ENCODE data around the gene GJC2. TPM values are rescaled to one million over a fixed set of nuclear protein-coding genes. Genes with fewer than 3 reads are reported as not detected.
"Not testable (repeated sequence)": the region's sequence is repeated elsewhere in the genome, so short reads cannot be mapped to it uniquely, and the experiment has no call there.

GJC2 gene
- total and polyA plus RNA-seq, 4 donors, result 0.10 to 0.79 (median 0.25) TPM; not detected in 1

- H3K27me3 ChIP-seq (ENCODE audit: control insufficient read depth in 4 of 4, insufficient read depth in 4 of 4, low read length in 3 of 4), result no peaks in the 10 kb centered on the region
- no peaks in the 10 kb centered on the region for H3K36me3 ChIP-seq (ENCODE audit: control insufficient read depth in 4 of 4, insufficient read depth in 3 of 4, low read depth in 1 of 4, low read length in 3 of 4)
- H3K9ac ChIP-seq (ENCODE audit: low read depth in 1 of 2, low read length in 2 of 2), result no peak overlapping the region
- no peak overlapping the region for H3K4me3 ChIP-seq (ENCODE audit: low read depth in 1 of 3, low read length in 3 of 3)
- no peak for TF ChIP-seq RAD21 (IDR thresholded peaks at IDR 0.05)
- no peaks in the 10 kb centered on the region for H3K4me1 ChIP-seq (ENCODE audit: control insufficient read depth in 4 of 4, insufficient read depth in 4 of 4, low read length in 3 of 4)
- H3K27ac ChIP-seq (ENCODE audit: low read depth in 1 of 2, low read length in 2 of 2), result no peak overlapping the region
- H3K9me3 ChIP-seq (ENCODE audit: control insufficient read depth in 4 of 4, low read length in 3 of 4), result peaks cover 0 to 3% (median 0%) of the 10 kb centered on the region in 4 donors
- WGBS, result 89% methylated on average over 7 of the region's 7 CpGs
- DNase-seq (ENCODE audit: low spot score), result no peak
Measured at GRCh38 chr1:228184152-228184551, 34.4 kb downstream of the GJC2 start.

DNA sequence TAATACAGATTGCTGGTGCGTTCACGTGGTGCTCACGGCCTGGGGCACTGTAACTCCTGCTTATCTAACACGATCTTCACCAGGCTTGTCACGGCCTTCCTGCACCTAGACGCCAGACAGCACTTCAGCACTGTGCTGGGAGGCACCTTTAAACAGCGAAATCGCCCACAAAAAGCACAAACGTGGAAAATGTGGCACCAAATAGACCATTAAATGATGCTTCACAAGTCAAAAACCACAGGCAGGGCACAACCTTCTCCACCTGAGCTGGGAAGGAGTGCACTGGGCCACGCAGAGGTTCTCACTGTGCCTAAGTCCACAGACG lies 35.9 kb downstream of the GJC2 start:
- no peak for DNase-seq (ENCODE audit: low spot score)
- H3K9ac ChIP-seq (ENCODE audit: low read depth in 1 of 2, low read length in 2 of 2), result no peak overlapping the region
- H3K4me3 ChIP-seq (ENCODE audit: low read depth in 1 of 3, low read length in 3 of 3), result no peak overlapping the region
- no peaks in the 10 kb centered on the region for H3K4me1 ChIP-seq (ENCODE audit: control insufficient read depth in 4 of 4, insufficient read depth in 4 of 4, low read length in 3 of 4)
- 80% methylated on average over 11 of the region's 11 CpGs for WGBS
- H3K27me3 ChIP-seq (ENCODE audit: control insufficient read depth in 4 of 4, insufficient read depth in 4 of 4, low read length in 3 of 4), result no peaks in the 10 kb centered on the region
- H3K9me3 ChIP-seq (ENCODE audit: control insufficient read depth in 4 of 4, low read length in 3 of 4), result peaks cover 0 to 3% (median 0%) of the 10 kb centered on the region in 4 donors
- H3K36me3 ChIP-seq (ENCODE audit: control insufficient read depth in 4 of 4, insufficient read depth in 3 of 4, low read depth in 1 of 4, low read length in 3 of 4), result no peaks in the 10 kb centered on the region
- no peak overlapping the region for H3K27ac ChIP-seq (ENCODE audit: low read depth in 1 of 2, low read length in 2 of 2)
- TF ChIP-seq FOXA1 (IDR thresholded peaks at IDR 0.05) (no peak), RAD21 (IDR thresholded peaks at IDR 0.05) (no peak), NR2F2 (IDR thresholded peaks at IDR 0.05) (no peak), JUND (IDR thresholded peaks at IDR 0.05) (no peak), CTCF (IDR thresholded peaks at IDR 0.05; ENCODE audit: low read depth, low read length, missing input control) (no peak), YY1 (IDR thresholded peaks at IDR 0.05) (no peak), HNF4G (IDR thresholded peaks at IDR 0.05) (no peak), TAF1 (conservative IDR thresholded peaks at IDR 0.05) (no peak), RXRA (IDR thresholded peaks at IDR 0.05) (no peak)

GRCh38 chr1:228188249-228188648 lies 38.5 kb downstream of the GJC2 start:
- 77% methylated on average over 2 of the region's 2 CpGs for whole genome bisulfite sequencing
- not testable (repeated sequence) for H3K4me1 ChIP-seq (ENCODE audit: control insufficient read depth in 4 of 4, insufficient read depth in 4 of 4, low read length in 3 of 4)

DNA sequence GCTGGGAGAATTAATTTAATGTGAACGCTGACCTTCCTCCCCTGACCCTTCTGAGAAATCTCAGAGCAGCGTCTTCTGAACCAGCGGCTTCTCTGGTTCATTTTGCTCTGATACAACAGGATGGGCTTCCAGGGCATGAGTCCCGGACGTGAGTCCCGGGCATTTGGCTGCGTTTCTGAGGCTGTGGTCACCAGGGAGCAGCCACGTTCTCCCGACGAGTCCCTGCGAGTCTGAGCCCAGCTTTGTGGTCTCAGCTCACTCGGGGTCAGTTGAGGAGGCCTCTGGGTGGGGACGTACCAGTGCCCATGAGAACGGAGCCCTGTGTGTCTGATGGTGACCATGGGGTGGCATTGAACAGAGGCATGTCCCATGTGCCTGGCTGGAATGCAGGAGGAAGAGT lies 40.5 kb downstream of the GJC2 start:
- Histone ChIP-seq H3K27ac (ENCODE audit: low read depth in 1 of 2, low read length in 2 of 2) (no peak overlapping the region), H3K4me1 (ENCODE audit: control insufficient read depth in 4 of 4, insufficient read depth in 4 of 4, low read length in 3 of 4) (no peaks in the 10 kb centered on the region), H3K27me3 (ENCODE audit: control insufficient read depth in 4 of 4, insufficient read depth in 4 of 4, low read length in 3 of 4) (no peaks in the 10 kb centered on the region), H3K4me3 (ENCODE audit: low read depth in 1 of 3, low read length in 3 of 3) (no peak overlapping the region), H3K9me3 (ENCODE audit: control insufficient read depth in 4 of 4, low read length in 3 of 4) (peaks cover 0 to 3% (median 0%) of the 10 kb centered on the region in 4 donors), H3K36me3 (ENCODE audit: control insufficient read depth in 4 of 4, insufficient read depth in 3 of 4, low read depth in 1 of 4, low read length in 3 of 4) (no peaks in the 10 kb centered on the region), H3K9ac (ENCODE audit: low read depth in 1 of 2, low read length in 2 of 2) (no peak overlapping the region)
- TF ChIP-seq HNF4A (conservative IDR thresholded peaks at IDR 0.05), result no peak
- no peak for TF ChIP-seq SP1 (IDR thresholded peaks at IDR 0.05)
- TF ChIP-seq, protein P1, sequence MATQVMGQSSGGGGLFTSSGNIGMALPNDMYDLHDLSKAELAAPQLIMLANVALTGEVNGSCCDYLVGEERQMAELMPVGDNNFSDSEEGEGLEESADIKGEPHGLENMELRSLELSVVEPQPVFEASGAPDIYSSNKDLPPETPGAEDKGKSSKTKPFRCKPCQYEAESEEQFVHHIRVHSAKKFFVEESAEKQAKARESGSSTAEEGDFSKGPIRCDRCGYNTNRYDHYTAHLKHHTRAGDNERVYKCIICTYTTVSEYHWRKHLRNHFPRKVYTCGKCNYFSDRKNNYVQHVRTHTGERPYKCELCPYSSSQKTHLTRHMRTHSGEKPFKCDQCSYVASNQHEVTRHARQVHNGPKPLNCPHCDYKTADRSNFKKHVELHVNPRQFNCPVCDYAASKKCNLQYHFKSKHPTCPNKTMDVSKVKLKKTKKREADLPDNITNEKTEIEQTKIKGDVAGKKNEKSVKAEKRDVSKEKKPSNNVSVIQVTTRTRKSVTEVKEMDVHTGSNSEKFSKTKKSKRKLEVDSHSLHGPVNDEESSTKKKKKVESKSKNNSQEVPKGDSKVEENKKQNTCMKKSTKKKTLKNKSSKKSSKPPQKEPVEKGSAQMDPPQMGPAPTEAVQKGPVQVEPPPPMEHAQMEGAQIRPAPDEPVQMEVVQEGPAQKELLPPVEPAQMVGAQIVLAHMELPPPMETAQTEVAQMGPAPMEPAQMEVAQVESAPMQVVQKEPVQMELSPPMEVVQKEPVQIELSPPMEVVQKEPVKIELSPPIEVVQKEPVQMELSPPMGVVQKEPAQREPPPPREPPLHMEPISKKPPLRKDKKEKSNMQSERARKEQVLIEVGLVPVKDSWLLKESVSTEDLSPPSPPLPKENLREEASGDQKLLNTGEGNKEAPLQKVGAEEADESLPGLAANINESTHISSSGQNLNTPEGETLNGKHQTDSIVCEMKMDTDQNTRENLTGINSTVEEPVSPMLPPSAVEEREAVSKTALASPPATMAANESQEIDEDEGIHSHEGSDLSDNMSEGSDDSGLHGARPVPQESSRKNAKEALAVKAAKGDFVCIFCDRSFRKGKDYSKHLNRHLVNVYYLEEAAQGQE (IDR thresholded peaks at IDR 0.05), result no peak
- no peak for TF ChIP-seq TAF1 (conservative IDR thresholded peaks at IDR 0.05)
- no peak for TF ChIP-seq FOXA2 (IDR thresholded peaks at IDR 0.05)
- TF ChIP-seq JUND (IDR thresholded peaks at IDR 0.05), result no peak
- no peak for TF ChIP-seq NR2F2 (IDR thresholded peaks at IDR 0.05)
- TF ChIP-seq, protein P2, sequence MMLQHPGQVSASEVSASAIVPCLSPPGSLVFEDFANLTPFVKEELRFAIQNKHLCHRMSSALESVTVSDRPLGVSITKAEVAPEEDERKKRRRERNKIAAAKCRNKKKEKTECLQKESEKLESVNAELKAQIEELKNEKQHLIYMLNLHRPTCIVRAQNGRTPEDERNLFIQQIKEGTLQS (IDR thresholded peaks at IDR 0.05), result no peak
- TF ChIP-seq FOXA1 (IDR thresholded peaks at IDR 0.05), result no peak
- TF ChIP-seq CTCF (IDR thresholded peaks at IDR 0.05; ENCODE audit: low read depth, low read length, missing input control), result no peak
- WGBS, result 92% methylated on average over 14 of the region's 14 CpGs
- DNase-seq (ENCODE audit: low spot score), result no peak

More at GRCh38 chr1:228188249-228188648, 38.5 kb downstream of the GJC2 start:
- not testable (repeated sequence) for H3K9me3 ChIP-seq (ENCODE audit: control insufficient read depth in 4 of 4, low read length in 3 of 4); H3K27ac ChIP-seq (ENCODE audit: low read depth in 1 of 2, low read length in 2 of 2); H3K9ac ChIP-seq (ENCODE audit: low read depth in 1 of 2, low read length in 2 of 2); H3K36me3 ChIP-seq (ENCODE audit: control insufficient read depth in 4 of 4, insufficient read depth in 3 of 4, low read depth in 1 of 4, low read length in 3 of 4); H3K4me3 ChIP-seq (ENCODE audit: low read depth in 1 of 3, low read length in 3 of 3); H3K27me3 ChIP-seq (ENCODE audit: control insufficient read depth in 4 of 4, insufficient read depth in 4 of 4, low read length in 3 of 4); DNase-seq (ENCODE audit: low spot score)
